Neural cell (in vitro differentiated cells): Measurements from ENCODE around the gene GNG12.

Source experiments
- EP300 ChIP-seq: fragments of 450-650 bp; conservative IDR thresholded peaks from 2 replicates; pipeline ENCODE4 v1.6.1; 2014; ENCODE audit warnings: antibody characterized with exemption, mild to moderate bottlenecking, moderate library complexity; ENCODE audit not compliant: poor library complexity, severe bottlenecking
- EZH2 ChIP-seq: fragments of 200-600, 300-800 bp; shearing (Covaris generic), sonication (generic); IDR thresholded peaks from 2 replicates; pipeline ENCODE4 v1.6.1; 2014; ENCODE audit warnings: antibody characterized with exemption, low read length, borderline replicate concordance, mild to moderate bottlenecking; ENCODE audit not compliant: insufficient read depth, poor library complexity, severe bottlenecking
- RAD21 ChIP-seq: fragments of 450-650 bp; conservative IDR thresholded peaks from 2 replicates; pipeline ENCODE4 v1.6.1; 2014; ENCODE audit warnings: antibody characterized with exemption, mild to moderate bottlenecking, moderate library complexity
- SMC3 ChIP-seq: fragments of 450-650 bp; conservative IDR thresholded peaks from 2 replicates; pipeline ENCODE4 v1.6.1; 2014; ENCODE audit warnings: antibody characterized with exemption, mild to moderate bottlenecking, moderate library complexity; ENCODE audit not compliant: poor library complexity
- TAF1 ChIP-seq: IDR thresholded peaks from 2 replicates; pipeline ENCODE4 v1.6.1; 2012; ENCODE audit warnings: low read depth
- TF ChIP-seq, protein P1 (sequence below): fragments of 450-650 bp; IDR thresholded peaks from 2 replicates; pipeline ENCODE4 v1.5.1; 2014; ENCODE audit warnings: antibody characterized with exemption, mild to moderate bottlenecking, moderate library complexity; ENCODE audit not compliant: poor library complexity, severe bottlenecking

GRCh38 chr1:67738401-67738800 is 94.9 kb downstream of the GNG12 start:
- TF ChIP-seq, protein P1, sequence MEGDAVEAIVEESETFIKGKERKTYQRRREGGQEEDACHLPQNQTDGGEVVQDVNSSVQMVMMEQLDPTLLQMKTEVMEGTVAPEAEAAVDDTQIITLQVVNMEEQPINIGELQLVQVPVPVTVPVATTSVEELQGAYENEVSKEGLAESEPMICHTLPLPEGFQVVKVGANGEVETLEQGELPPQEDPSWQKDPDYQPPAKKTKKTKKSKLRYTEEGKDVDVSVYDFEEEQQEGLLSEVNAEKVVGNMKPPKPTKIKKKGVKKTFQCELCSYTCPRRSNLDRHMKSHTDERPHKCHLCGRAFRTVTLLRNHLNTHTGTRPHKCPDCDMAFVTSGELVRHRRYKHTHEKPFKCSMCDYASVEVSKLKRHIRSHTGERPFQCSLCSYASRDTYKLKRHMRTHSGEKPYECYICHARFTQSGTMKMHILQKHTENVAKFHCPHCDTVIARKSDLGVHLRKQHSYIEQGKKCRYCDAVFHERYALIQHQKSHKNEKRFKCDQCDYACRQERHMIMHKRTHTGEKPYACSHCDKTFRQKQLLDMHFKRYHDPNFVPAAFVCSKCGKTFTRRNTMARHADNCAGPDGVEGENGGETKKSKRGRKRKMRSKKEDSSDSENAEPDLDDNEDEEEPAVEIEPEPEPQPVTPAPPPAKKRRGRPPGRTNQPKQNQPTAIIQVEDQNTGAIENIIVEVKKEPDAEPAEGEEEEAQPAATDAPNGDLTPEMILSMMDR = no peak
- TF ChIP-seq RAD21 (no peak), EP300 (no peak), SMC3 (no peak), EZH2 (no peak), TAF1 (no peak)
